ENCODE measurements around the gene OAF. TPM values are rescaled to one million over a fixed set of nuclear protein-coding genes. Genes with fewer than 3 reads are reported as not detected.

Gene OAF
- total and polyA plus RNA-seq, 2 of the 8 experiments (the other 6 are each of a cell fraction or from before 2014, with no cell fraction given): 1.3 to 1.5 TPM

GRCh38 chr11:120235024-120235628 lies 24.3 kb downstream of the OAF start (continued):
- peak; percentile 94 to 98 (median 98) for TF ChIP-seq CTCF (IDR thresholded peaks at IDR 0.05; ENCODE audit: control extremely low read depth in 1 of 3, insufficient read depth in 1 of 3, low read depth in 1 of 3, low read length in 3 of 3)

Measured in H1 (cell line).